ENCODE results near the gene SHFL. TPM values are rescaled to one million over a fixed set of nuclear protein-coding genes. Genes with fewer than 3 reads are reported as not detected.

SHFL gene
- polyA plus RNA-seq, 3 donors = 12.6 to 106 (median 17.6) TPM

DNA sequence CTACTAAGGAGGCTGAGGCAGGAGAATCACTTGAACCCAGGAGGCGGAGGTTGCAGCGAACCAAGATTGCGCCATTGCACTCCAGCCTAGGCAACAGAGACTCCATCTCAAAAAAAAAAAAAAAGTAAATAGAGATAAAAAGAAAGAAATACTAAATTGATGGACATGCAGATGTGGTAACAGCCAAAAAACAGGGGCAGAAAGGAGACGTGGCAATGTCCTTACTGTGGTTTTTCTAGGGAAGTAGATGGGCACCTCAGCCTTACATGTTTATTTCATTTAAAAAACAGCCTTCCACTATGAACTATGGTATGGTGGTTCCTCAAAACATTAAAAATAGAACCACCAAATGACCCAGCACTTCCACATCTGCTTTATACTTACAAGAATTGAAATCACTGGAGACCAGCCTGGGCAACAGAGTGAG lies 40.1 kb downstream of the SHFL start:
- Mint-ChIP-seq H3K4me1 (peaks cover 23% of the 10 kb centered on the region), H3K36me3 (peaks cover 5 to 12% of the 10 kb centered on the region in 2 donors), H3K9me3 (no peaks in the 10 kb centered on the region), H3K4me3 (peak overlapping the region in 1 of 2 donors; percentile 30), H3K27ac (peak overlapping the region; percentile 86 to 97 (median 93)), H3K27me3 (ENCODE audit: low read depth in 3 of 3) (no peaks in the 10 kb centered on the region)
- Histone ChIP-seq H4K20me1 (ENCODE audit: insufficient read depth, low read length) (no peaks in the 10 kb centered on the region), H3K4me1 (ENCODE audit: control insufficient read depth in 1 of 2, insufficient read depth in 2 of 2, low read length in 2 of 2) (peaks cover 39 to 47% of the 10 kb centered on the region in 2 donors), H3K4me3 (replicated peaks in 1 of 3; ENCODE audit: low read depth in 2 of 3, low read length in 3 of 3) (peak overlapping the region in 1 of 3 experiments; percentile 27), H3K27ac (ENCODE audit: low read depth in 1 of 2, low read length in 2 of 2) (peak overlapping the region; percentile 83 to 84), H3K9ac (ENCODE audit: insufficient read depth, low read length, poor library complexity, severe bottlenecking) (peak overlapping the region; percentile 45), H3K79me2 (ENCODE audit: insufficient read depth, low read length) (peaks cover 5% of the 10 kb centered on the region), H3K36me3 (replicated peaks in 1 of 2; ENCODE audit: control insufficient read depth in 1 of 2, insufficient read depth in 2 of 2, low read length in 2 of 2) (no peaks in the 10 kb centered on the region), H3K27me3 (ENCODE audit: control insufficient read depth in 2 of 2, insufficient read depth in 2 of 2, low read length in 2 of 2) (no peaks in the 10 kb centered on the region), H3K4me2 (replicated peaks; ENCODE audit: extremely low read depth, low read length, poor library complexity, severe bottlenecking) (peak overlapping the region; percentile 40), H2AFZ (ENCODE audit: insufficient read depth, low read depth, low read length, poor library complexity, severe bottlenecking) (peak overlapping the region; percentile 69), H3K9me3 (replicated peaks in 1 of 2; ENCODE audit: control insufficient read depth in 1 of 2, insufficient read depth in 1 of 2, low read length in 2 of 2) (no peaks in the 10 kb centered on the region)
- TF ChIP-seq, protein P1, sequence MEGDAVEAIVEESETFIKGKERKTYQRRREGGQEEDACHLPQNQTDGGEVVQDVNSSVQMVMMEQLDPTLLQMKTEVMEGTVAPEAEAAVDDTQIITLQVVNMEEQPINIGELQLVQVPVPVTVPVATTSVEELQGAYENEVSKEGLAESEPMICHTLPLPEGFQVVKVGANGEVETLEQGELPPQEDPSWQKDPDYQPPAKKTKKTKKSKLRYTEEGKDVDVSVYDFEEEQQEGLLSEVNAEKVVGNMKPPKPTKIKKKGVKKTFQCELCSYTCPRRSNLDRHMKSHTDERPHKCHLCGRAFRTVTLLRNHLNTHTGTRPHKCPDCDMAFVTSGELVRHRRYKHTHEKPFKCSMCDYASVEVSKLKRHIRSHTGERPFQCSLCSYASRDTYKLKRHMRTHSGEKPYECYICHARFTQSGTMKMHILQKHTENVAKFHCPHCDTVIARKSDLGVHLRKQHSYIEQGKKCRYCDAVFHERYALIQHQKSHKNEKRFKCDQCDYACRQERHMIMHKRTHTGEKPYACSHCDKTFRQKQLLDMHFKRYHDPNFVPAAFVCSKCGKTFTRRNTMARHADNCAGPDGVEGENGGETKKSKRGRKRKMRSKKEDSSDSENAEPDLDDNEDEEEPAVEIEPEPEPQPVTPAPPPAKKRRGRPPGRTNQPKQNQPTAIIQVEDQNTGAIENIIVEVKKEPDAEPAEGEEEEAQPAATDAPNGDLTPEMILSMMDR (IDR thresholded peaks at IDR 0.05) = no peak
- intact Hi-C loops (cut with micrococcal nuclease) = loop anchor here in 1 of 2 donors (10.0 kb wide), 1 partner anchor 69 kb away; the partner anchor contains the start of gene DNMT1
- WGBS (ENCODE audit: insufficient coverage) = no CpG with 5 or more reads among the region's 4 CpGs
- DNase-seq = peak; percentile 77 to 89 (median 84)

DNA sequence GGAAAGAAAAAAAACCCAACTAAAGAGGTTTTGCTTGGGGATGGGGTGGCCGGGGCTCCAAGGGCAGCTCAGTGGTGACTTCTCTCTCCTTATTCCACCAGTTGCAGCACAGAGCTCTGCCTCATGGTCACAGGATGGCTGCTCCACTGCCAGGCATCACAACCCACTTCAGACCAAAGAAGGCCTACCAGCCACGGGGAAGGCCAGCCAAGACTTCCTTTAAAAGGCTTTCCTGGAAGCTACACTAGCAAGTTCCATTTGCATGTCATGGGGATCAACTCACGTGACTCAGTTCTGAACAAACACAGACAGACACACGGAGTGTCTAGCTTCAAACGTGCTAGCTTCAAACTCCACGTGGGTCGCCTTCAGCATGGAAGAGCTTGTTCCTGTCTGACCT lies 46.8 kb downstream of the SHFL start:
- Histone ChIP-seq H3K27ac (ENCODE audit: low read depth in 1 of 2, low read length in 2 of 2) (peak overlapping the region in 1 of 2 donors; percentile 51), H2AFZ (ENCODE audit: insufficient read depth, low read depth, low read length, poor library complexity, severe bottlenecking) (no peak overlapping the region), H3K36me3 (replicated peaks in 1 of 2; ENCODE audit: control insufficient read depth in 1 of 2, insufficient read depth in 2 of 2, low read length in 2 of 2) (peaks cover 47 to 62% of the 10 kb centered on the region in 2 donors), H3K4me2 (replicated peaks; ENCODE audit: extremely low read depth, low read length, poor library complexity, severe bottlenecking) (no peak overlapping the region), H3K27me3 (ENCODE audit: control insufficient read depth in 2 of 2, insufficient read depth in 2 of 2, low read length in 2 of 2) (no peaks in the 10 kb centered on the region), H3K9me3 (replicated peaks in 1 of 2; ENCODE audit: control insufficient read depth in 1 of 2, insufficient read depth in 1 of 2, low read length in 2 of 2) (no peaks in the 10 kb centered on the region), H3K79me2 (ENCODE audit: insufficient read depth, low read length) (peaks cover 5% of the 10 kb centered on the region), H3K9ac (ENCODE audit: insufficient read depth, low read length, poor library complexity, severe bottlenecking) (no peak overlapping the region), H4K20me1 (ENCODE audit: insufficient read depth, low read length) (no peaks in the 10 kb centered on the region), H3K4me1 (ENCODE audit: control insufficient read depth in 1 of 2, insufficient read depth in 2 of 2, low read length in 2 of 2) (peaks cover 5 to 10% of the 10 kb centered on the region in 2 donors), H3K4me3 (replicated peaks in 1 of 3; ENCODE audit: low read depth in 2 of 3, low read length in 3 of 3) (no peak overlapping the region)
- intact Hi-C loops (cut with micrococcal nuclease) = no loop called here
- no peak overlapping the region for H3K4me3 Mint-ChIP-seq
- TF ChIP-seq, protein P1 (IDR thresholded peaks at IDR 0.05) = no peak
- H3K36me3 Mint-ChIP-seq = peaks cover 30 to 71% of the 10 kb centered on the region in 2 donors
- peaks cover 9% of the 10 kb centered on the region for H3K4me1 Mint-ChIP-seq
- WGBS (ENCODE audit: insufficient coverage) = 86% methylated on average over 4 of the region's 7 CpGs
- no peaks in the 10 kb centered on the region for H3K9me3 Mint-ChIP-seq
- no peaks in the 10 kb centered on the region for H3K27me3 Mint-ChIP-seq (ENCODE audit: low read depth in 3 of 3)
- DNase-seq = no peak
- peak overlapping the region in 4 of 7 donors; percentile 15 to 78 (median 44) for H3K27ac Mint-ChIP-seq
